Kidney epithelial cell (primary cell): ENCODE results near the gene ABCC3. TPM values are rescaled to one million over a fixed set of nuclear protein-coding genes. Genes with fewer than 3 reads are reported as not detected.

Source experiments
- DNase-seq: peaks from one replicate; pipeline ENCODE4 v3.0.0-alpha.2; 2010; ENCODE audit warnings: low read depth
- H3K27me3 ChIP-seq: 2 replicates; pipeline ENCODE4 v1.6.0; 2011; ENCODE audit warnings: low read length; ENCODE audit not compliant: control insufficient read depth, insufficient read depth
- H3K36me3 ChIP-seq: 2 replicates; pipeline ENCODE4 v1.5.1; 2011; ENCODE audit warnings: low read length; ENCODE audit not compliant: control insufficient read depth, insufficient read depth
- H3K4me3 ChIP-seq: 2 replicates; pipeline ENCODE4 v1.5.1; 2011; ENCODE audit warnings: low read depth, mild to moderate bottlenecking, control low read depth, low read length
- total RNA-seq: library from RNA; depleted of rRNA; stranded (reverse); fragments of >200 nt; gene quantifications from 2 replicates; pipeline ENCODE4 v1.2.3, GENCODE V29; 2015
- TF ChIP-seq, protein P1 (sequence below): IDR thresholded peaks from 2 replicates; pipeline ENCODE4 v1.5.1; 2011; ENCODE audit warnings: mild to moderate bottlenecking, moderate library complexity, low read length, control low read depth, inconsistent platforms; ENCODE audit not compliant: insufficient read depth, poor library complexity, severe bottlenecking

The ABCC3 gene
- total RNA-seq, 1 donor from 2014 or later: 1.3 TPM

- no peak for DNase-seq
- peaks cover 2% of the 10 kb centered on the region for H3K36me3 ChIP-seq
- H3K4me3 ChIP-seq: no peak overlapping the region
- TF ChIP-seq, protein P1, sequence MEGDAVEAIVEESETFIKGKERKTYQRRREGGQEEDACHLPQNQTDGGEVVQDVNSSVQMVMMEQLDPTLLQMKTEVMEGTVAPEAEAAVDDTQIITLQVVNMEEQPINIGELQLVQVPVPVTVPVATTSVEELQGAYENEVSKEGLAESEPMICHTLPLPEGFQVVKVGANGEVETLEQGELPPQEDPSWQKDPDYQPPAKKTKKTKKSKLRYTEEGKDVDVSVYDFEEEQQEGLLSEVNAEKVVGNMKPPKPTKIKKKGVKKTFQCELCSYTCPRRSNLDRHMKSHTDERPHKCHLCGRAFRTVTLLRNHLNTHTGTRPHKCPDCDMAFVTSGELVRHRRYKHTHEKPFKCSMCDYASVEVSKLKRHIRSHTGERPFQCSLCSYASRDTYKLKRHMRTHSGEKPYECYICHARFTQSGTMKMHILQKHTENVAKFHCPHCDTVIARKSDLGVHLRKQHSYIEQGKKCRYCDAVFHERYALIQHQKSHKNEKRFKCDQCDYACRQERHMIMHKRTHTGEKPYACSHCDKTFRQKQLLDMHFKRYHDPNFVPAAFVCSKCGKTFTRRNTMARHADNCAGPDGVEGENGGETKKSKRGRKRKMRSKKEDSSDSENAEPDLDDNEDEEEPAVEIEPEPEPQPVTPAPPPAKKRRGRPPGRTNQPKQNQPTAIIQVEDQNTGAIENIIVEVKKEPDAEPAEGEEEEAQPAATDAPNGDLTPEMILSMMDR: no peak
- H3K27me3 ChIP-seq: no peaks in the 10 kb centered on the region
Measured at GRCh38 chr17:50662632-50663225, 28.0 kb downstream of the ABCC3 start.

GRCh38 chr17:50663812-50664374 is 29.2 kb downstream of the ABCC3 start:
- no peak for DNase-seq
- TF ChIP-seq, protein P1: no peak
- Histone ChIP-seq H3K4me3 (no peak overlapping the region), H3K27me3 (no peaks in the 10 kb centered on the region), H3K36me3 (peaks cover 2% of the 10 kb centered on the region)

- TF ChIP-seq, protein P1: no peak
- Histone ChIP-seq H3K4me3 (no peak overlapping the region), H3K36me3 (peaks cover 2% of the 10 kb centered on the region), H3K27me3 (no peaks in the 10 kb centered on the region)
- DNase-seq: no peak
Measured at GRCh38 chr17:50664788-50665458, 30.2 kb downstream of the ABCC3 start.

GRCh38 chr17:50665838-50666237 is 31.2 kb downstream of the ABCC3 start:
- H3K27me3 ChIP-seq: no peaks in the 10 kb centered on the region
- no peak for DNase-seq
- TF ChIP-seq, protein P1: no peak
- H3K4me3 ChIP-seq: no peak overlapping the region
- peaks cover 2% of the 10 kb centered on the region for H3K36me3 ChIP-seq

GRCh38 chr17:50666316-50666715 is 31.6 kb downstream of the ABCC3 start:
- H3K27me3 ChIP-seq: no peaks in the 10 kb centered on the region
- TF ChIP-seq, protein P1: no peak
- DNase-seq: no peak
- peaks cover 2% of the 10 kb centered on the region for H3K36me3 ChIP-seq
- H3K4me3 ChIP-seq: no peak overlapping the region
